Measurements from ENCODE around the gene TTC33. TPM values are rescaled to one million over a fixed set of nuclear protein-coding genes. Genes with fewer than 3 reads are reported as not detected.

The TTC33 gene
- total RNA-seq, 1 donor from 2014 or later: 22.0 TPM

GRCh38 chr5:40485021-40485998 is 270.5 kb downstream of the TTC33 start:
- DNase-seq: no peak

- DNase-seq: no peak
These were observed 271.3 kb downstream of the TTC33 start for GRCh38 chr5:40484495-40484894.

- no peak for DNase-seq
These were observed 272.4 kb downstream of the TTC33 start for GRCh38 chr5:40483316-40483715.

DNA sequence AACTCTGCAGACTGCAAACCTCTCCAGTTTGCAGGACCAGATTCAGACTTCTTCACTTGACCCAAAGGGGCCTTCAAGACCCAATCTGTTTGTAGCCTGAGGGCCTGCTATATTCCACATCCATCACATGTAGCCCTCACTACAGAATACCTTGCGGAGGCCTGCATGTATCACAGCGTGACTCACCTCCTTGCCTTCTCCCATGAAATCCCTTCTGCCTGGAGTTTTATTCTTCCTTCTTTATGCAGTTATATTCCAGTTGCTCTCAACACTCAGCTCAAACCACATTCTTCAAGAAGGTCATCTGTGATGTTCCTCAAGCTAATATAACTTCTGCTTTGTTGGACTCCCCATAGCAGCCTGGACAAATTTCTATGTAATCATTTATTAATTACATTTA is 274.5 kb downstream of the TTC33 start:
- no peak for DNase-seq

GRCh38 chr5:40480392-40480791 is 275.4 kb downstream of the TTC33 start:
- no peak for DNase-seq

GRCh38 chr5:40479939-40480338 is 275.8 kb downstream of the TTC33 start:
- DNase-seq: no peak

GRCh38 chr5:40478766-40479165 is 277.0 kb downstream of the TTC33 start:
- no peak for DNase-seq

GRCh38 chr5:40477856-40478546 is 277.8 kb downstream of the TTC33 start:
- DNase-seq: no peak

GRCh38 chr5:40475561-40475960 is 280.2 kb downstream of the TTC33 start:
- DNase-seq: no peak

- no peak for DNase-seq
These were observed 281.5 kb downstream of the TTC33 start for GRCh38 chr5:40474250-40474649.

- DNase-seq: no peak
These were observed 290.3 kb downstream of the TTC33 start for GRCh38 chr5:40465416-40465815.

DNA sequence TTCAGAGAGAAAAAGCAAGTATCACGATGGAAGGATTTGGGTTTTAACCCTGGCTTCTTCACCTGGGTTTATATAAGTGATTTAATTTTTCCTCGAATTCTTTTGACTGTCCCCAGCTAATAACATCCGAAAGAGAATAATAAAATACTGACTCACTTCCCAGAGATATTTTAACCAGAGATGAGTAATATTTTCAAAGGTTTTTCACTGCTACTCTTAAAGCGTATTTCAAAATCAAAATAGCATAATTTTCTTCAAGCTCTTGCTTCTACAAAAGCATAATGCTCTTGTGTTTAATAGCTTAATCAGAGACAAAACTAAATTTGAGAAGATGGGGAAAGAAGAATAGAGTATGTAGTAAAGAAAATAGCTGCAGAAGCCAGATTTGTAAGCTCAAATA is 291.2 kb downstream of the TTC33 start:
- DNase-seq: no peak

Small RNAs within 50 kb of the gene (small RNA-seq; reads per million reads assigned to genes)
- gene RF00092 (ENCODE audit: low replicate concordance) (not detected), gene RF00191 (ENCODE audit: low replicate concordance) (not detected)

Other genes with a start within 250 kb of the TTC33 start
- 15.3 TPM for gene PTGER4, start 76.0 kb downstream of the TTC33 start, total RNA-seq
- 53.3 TPM for gene PRKAA1, start 42.4 kb upstream of the TTC33 start, total RNA-seq
- 1,466 TPM for gene RPL37, start 79.3 kb upstream of the TTC33 start, total RNA-seq
- 3.9 TPM for gene CARD6, start 85.4 kb upstream of the TTC33 start, total RNA-seq
- gene C7, start 153.5 kb upstream of the TTC33 start, total RNA-seq: 48.0 TPM

All from skin of body (tissue), 3 donors.